IPS DF 6.9 (cell line): Measurements from ENCODE around the gene ALKBH1.

Source experiments
- DNase-seq: peaks from one replicate; pipeline ENCODE4 v3.0.0-alpha.2; 2013; ENCODE audit warnings: low read depth, low spot score
- H3K27ac ChIP-seq: one replicate; pipeline ENCODE4 v1.5.1; 2013; ENCODE audit warnings: low read length, control low read depth
- H3K27me3 ChIP-seq: 2 replicates; pipeline ENCODE4 v1.6.1; 2013; ENCODE audit warnings: mild to moderate bottlenecking, low read length; ENCODE audit not compliant: control insufficient read depth, insufficient read depth
- H3K36me3 ChIP-seq: 2 replicates; pipeline ENCODE4 v1.6.1; 2013; ENCODE audit warnings: low read length; ENCODE audit not compliant: control insufficient read depth, insufficient read depth
- H3K4me1 ChIP-seq: 2 replicates; pipeline ENCODE4 v1.6.1; 2013; ENCODE audit warnings: low read length; ENCODE audit not compliant: control insufficient read depth, insufficient read depth
- H3K4me3 ChIP-seq: 2 replicates; pipeline ENCODE4 v1.5.1; 2013; ENCODE audit warnings: mild to moderate bottlenecking, low read length
- H3K9me3 ChIP-seq: 2 replicates; pipeline ENCODE4 v1.6.1; 2013; ENCODE audit warnings: low read length, inconsistent platforms; ENCODE audit not compliant: control insufficient read depth, insufficient read depth
- WGBS: extraction: QIAGEN DNeasy Blood & Tissue Kit; methylation state at CpG from one replicate; pipeline ENCODE4 v1.1.7; 2013; ENCODE audit warnings: mixed read lengths, missing lambda C conversion rate; ENCODE audit not compliant: insufficient read length, insufficient coverage; 5-methylcytosine and 5-hydroxymethylcytosine counted together

ALKBH1 gene

DNA sequence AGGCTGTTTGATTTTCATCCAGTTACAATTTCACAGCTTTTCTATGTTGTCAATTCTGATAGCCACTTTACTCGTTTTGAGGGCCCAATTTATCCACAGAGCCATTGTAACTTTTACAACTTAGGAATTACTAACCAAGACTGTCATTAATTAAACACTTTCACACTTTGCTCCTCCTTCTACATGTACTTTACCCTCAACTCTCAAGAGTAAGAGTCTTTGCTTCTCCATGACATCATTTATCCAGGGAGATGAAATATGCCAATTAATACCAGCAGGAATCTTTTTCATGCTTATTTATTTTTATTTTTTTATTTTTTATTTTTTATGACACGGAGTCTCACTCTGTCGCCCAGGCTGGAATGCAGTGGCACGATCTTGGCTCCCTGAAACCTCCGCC lies 13.6 kb upstream of the ALKBH1 start:
- WGBS: no CpG with 5 or more reads among the region's 5 CpGs
- no peak for DNase-seq
- H3K27ac ChIP-seq: no peak overlapping the region
- H3K9me3 ChIP-seq: no peaks in the 10 kb centered on the region
- peaks cover 15% of the 10 kb centered on the region; the same call in 1 of the 2 replicates for H3K36me3 ChIP-seq
- H3K4me1 ChIP-seq: no peaks in the 10 kb centered on the region
- no peaks in the 10 kb centered on the region for H3K27me3 ChIP-seq
- no peak overlapping the region for H3K4me3 ChIP-seq

DNA sequence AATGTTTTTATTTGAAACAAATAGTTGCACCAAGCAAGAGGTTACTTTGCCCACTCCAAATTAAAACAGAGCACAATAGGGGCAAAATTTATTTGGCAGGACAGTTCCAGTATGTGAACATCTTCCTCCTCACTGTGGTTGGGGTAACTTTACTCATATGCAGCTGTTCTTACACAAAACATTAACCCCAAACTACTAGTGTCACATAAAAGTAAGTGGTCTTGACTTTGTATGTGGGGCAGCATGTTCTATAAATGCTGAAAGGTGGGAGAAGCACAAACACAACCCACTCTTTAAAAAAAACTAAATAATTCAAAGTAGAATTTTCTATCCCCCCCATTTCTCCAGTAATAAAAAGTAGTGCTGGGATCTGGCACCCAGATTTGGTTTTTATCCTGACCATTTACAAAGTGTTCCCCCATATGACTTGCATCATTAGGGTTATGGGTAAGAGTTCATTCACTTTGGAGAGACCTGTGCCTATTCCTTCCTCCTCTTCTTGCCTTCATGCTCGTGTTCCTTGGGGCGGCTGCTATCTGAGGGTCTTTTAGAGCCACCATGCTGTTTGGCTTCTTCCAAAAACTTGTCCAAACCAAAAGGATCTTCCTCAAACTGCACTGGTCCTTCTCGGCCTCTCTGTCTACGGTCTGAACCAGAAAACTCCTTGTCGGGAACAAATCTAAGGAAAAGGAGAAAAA lies 9.9 kb upstream of the ALKBH1 start:
- H3K27ac ChIP-seq: no peak overlapping the region
- no peaks in the 10 kb centered on the region for H3K27me3 ChIP-seq
- H3K4me3 ChIP-seq: no peak overlapping the region
- WGBS: no CpG with 5 or more reads among the region's 5 CpGs
- H3K4me1 ChIP-seq: no peaks in the 10 kb centered on the region
- no peaks in the 10 kb centered on the region for H3K9me3 ChIP-seq
- peaks cover 17% of the 10 kb centered on the region; the same call in 1 of the 2 replicates for H3K36me3 ChIP-seq
- DNase-seq: no peak

DNA sequence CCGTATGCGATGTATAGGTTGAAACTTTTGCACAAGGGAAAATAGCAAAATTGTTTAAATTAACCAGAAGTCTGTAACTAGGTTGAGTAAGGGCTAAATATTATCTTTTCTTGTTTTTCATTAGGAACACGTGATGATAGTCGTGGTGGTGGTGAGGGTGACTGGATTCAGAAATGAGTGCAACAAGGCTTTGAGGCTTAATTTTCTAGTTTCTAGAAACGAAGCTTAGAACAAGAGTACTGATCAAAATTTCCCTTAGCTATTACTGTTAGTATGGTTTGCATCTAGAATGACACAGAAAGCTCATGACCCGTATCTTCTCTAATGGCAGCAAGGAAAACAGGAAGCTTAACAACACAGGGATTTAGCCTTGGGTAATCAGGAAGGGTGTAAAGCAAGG lies 7.1 kb upstream of the ALKBH1 start:
- no peaks in the 10 kb centered on the region for H3K9me3 ChIP-seq
- no peak overlapping the region for H3K27ac ChIP-seq
- no peak overlapping the region for H3K4me3 ChIP-seq
- H3K27me3 ChIP-seq: no peaks in the 10 kb centered on the region
- peaks cover 31% of the 10 kb centered on the region; the same call in 1 of the 2 replicates for H3K36me3 ChIP-seq
- H3K4me1 ChIP-seq: no peaks in the 10 kb centered on the region
- no peak for DNase-seq
- no CpG with 5 or more reads among the region's 6 CpGs for WGBS

DNA sequence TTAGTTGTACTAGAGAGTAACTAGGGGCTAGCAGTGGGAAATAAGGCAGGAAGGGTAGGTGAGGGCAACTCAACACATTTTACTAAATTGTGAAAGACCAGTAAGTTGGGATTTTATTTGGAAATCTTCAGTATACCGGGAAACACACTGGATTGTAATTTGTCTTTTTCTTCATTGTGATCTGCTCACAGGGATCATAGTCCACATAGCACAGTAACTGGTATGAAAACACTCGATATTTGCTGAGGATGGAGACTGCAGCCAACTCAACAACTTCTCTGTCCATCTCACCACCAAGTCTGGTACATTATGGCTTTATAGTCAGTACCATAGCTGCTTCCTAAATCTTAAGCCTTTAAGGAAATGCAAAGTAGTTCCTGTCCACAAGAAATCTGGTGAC lies 2.5 kb upstream of the ALKBH1 start:
- WGBS: no CpG with 5 or more reads among the region's 2 CpGs
- Histone ChIP-seq H3K4me1 (no peaks in the 10 kb centered on the region), H3K27ac (no peak overlapping the region), H3K9me3 (no peaks in the 10 kb centered on the region), H3K36me3 (peaks cover 19% of the 10 kb centered on the region; the same call in 1 of the 2 replicates), H3K4me3 (no peak overlapping the region), H3K27me3 (no peaks in the 10 kb centered on the region)
- DNase-seq: no peak

DNA sequence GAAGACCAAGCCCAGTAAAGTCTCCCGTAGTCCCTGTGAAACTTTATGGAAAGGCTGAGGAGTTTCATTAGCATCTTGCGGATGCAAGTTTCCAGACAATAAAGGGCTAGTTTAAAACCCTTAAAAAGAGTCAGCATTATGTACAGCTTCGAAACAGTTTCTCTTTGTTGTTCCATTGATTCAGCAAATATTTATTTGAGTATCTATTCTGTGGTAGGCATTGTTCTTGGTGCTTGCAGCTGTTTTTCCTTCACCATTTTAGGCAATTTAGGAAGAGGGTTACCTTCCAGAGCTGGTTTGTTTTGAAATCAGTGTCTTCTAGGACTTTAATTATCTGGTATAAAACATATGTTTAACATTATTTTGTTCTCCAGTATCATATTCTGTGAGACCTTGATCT lies 1.6 kb upstream of the ALKBH1 start:
- Histone ChIP-seq H3K27ac (no peak overlapping the region), H3K36me3 (peaks cover 19% of the 10 kb centered on the region; the same call in 1 of the 2 replicates)
- WGBS: no CpG with 5 or more reads among the region's 3 CpGs

DNA sequence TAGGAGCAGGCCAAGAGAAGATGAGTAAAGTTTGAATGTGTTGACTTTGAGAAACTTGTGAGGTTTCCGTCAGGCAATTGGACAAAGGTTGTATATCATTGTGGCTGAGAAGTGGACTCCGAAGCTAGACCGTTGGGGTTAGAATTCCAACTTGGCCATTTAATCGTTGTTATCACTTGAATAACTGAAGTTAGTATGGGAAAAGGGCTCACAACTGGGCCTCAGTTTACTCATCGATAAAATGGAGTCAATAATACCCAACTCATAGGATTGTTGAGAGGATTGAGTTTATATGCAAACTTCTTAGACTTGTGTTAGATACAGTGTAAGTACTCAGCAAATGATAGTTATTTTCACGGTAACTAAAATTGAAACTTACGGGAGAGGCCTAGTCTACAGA lies 926 bp upstream of the ALKBH1 start:
- Histone ChIP-seq H3K36me3 (peaks cover 15% of the 10 kb centered on the region; the same call in 1 of the 2 replicates), H3K4me3 (peak overlapping the region; percentile 82; the same call in 1 of the 2 replicates), H3K4me1 (no peaks in the 10 kb centered on the region), H3K27me3 (no peaks in the 10 kb centered on the region), H3K27ac (no peak overlapping the region), H3K9me3 (no peaks in the 10 kb centered on the region)
- no CpG with 5 or more reads among the region's 7 CpGs for WGBS
- DNase-seq: no peak

More for the DNA sequence above, 1.6 kb upstream of the ALKBH1 start:
- Histone ChIP-seq H3K4me1 (no peaks in the 10 kb centered on the region), H3K9me3 (no peaks in the 10 kb centered on the region), H3K4me3 (peak overlapping the region; percentile 82; the same call in 1 of the 2 replicates), H3K27me3 (no peaks in the 10 kb centered on the region)
- DNase-seq: no peak

DNA sequence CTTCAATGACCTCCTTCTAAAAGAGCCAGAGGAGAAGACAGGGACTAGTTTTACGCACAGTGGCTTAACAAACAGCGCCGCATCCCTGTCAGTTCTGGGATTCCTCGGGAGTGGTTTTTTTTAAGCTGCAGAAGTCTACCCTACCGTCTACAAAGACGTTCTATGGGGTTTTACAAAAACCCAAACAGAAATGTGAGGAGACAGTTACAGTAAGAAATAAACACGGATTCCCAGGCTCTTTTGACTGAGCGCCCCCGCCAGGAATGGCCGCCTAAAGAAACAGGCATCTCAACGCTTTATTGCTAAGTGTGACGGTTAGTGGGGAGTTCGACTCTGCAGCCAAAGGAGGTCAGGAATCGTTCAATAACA lies 484 bp downstream of the ALKBH1 start:
- no peaks in the 10 kb centered on the region for H3K9me3 ChIP-seq
- no peak overlapping the region for H3K27ac ChIP-seq
- H3K4me3 ChIP-seq: peak overlapping the region; percentile 82
- WGBS: no CpG with 5 or more reads among the region's 14 CpGs
- no peaks in the 10 kb centered on the region for H3K4me1 ChIP-seq
- DNase-seq: no peak
- H3K27me3 ChIP-seq: no peaks in the 10 kb centered on the region
- H3K36me3 ChIP-seq: peaks cover 12% of the 10 kb centered on the region; the same call in 1 of the 2 replicates

DNA sequence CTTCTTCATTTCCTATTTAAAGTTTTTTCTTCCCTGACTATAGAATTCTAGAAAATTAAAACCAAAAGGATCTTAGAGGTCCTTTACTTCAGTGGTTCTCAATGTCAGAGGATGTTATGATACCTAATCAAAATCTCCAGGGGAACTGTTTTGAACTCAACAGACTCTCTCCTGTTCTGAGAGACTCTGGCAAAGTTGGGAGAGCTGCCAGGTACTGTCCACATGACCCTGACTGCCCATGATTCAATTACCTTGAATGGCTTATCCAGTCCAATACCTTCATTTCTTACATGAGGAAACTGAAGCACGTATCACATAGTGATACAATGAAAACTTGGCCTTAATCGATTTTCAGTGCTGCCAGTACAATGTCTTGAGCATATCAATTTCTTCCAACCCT lies 16.6 kb downstream of the ALKBH1 start:
- WGBS: no CpG with 5 or more reads among the region's 2 CpGs
- H3K4me3 ChIP-seq: no peak overlapping the region
- no peaks in the 10 kb centered on the region for H3K27me3 ChIP-seq
- DNase-seq: no peak
- no peaks in the 10 kb centered on the region for H3K9me3 ChIP-seq
- no peaks in the 10 kb centered on the region; the same call in 1 of the 2 replicates for H3K36me3 ChIP-seq
- H3K27ac ChIP-seq: no peak overlapping the region
- 0 out of 2 replicates have a peak, but pooled peaks cover 2% of the 10 kb centered on the region for H3K4me1 ChIP-seq

DNA sequence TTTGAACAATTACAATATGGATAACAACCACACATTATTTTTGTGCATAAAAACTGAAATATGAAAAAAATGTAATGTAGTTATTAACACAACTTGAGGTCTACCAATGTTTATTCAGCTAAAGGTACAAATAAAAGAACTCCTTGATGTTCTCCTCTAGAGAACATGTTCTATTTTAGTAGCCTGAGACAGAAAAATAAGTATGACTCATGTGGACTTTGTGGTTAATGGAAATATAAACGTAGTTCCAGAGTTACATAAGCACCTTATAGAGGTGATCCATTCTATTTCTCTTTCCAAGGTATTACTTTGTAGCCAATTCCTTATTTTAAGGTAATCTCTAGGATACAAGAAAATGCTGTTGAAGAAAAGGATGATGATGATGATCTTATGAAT lies 25.7 kb downstream of the ALKBH1 start:
- no CpG with 5 or more reads among the region's 1 CpG for WGBS
- no peaks in the 10 kb centered on the region for H3K9me3 ChIP-seq
- no peak overlapping the region for H3K4me3 ChIP-seq
- no peak for DNase-seq
- no peaks in the 10 kb centered on the region for H3K27me3 ChIP-seq
- 0 out of 2 replicates have a peak, but pooled peaks cover 3% of the 10 kb centered on the region for H3K36me3 ChIP-seq
- H3K27ac ChIP-seq: no peak overlapping the region
- no peaks in the 10 kb centered on the region for H3K4me1 ChIP-seq

DNA sequence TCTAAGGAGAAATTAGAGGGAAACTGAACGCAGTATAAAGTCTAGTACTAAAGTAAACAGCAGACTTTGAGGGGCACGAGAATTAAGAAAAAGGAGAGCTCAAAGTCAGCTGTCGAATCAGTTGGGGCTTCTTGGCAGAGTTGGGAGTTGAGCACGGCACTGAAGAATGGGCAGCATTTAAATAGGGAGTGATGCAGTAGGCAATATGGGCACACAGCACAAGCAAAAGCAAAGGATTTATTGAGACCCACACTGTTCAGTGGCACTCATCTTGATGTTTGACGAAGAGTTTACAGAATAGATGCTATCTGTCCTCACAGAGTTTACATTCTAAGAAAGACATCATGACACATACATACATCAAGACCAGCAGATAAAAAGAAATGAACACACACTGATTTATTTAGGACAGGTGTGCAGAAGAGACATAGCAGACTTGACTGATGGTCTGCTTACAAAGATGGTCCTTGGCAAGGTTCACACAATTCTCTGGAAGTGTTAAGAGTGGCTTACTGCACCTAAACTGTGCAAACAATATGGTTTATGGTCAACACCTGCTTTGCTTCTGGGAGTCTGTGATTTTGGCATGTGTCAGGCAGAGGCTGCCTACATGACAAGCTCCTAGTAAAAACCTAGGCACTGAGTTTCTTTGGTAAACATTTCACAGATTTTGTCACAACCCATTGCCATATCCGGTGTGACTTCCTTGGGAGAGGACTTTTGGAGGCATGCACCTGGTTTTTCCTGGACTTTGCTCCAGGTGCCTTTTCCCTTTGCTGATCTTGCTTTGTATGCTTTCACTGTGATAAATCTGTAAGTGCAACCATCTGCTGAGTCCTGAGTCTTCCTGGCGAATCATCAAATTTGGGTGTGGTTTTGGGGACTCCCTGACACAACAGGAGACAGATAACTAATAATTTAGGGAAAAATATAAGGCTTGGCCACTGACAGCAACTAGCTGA lies 26.3 kb downstream of the ALKBH1 start:
- no peaks in the 10 kb centered on the region for H3K27me3 ChIP-seq
- no CpG with 5 or more reads among the region's 7 CpGs for WGBS
- H3K4me3 ChIP-seq: no peak overlapping the region
- DNase-seq: no peak
- 0 out of 2 replicates have a peak, but pooled peaks cover 3% of the 10 kb centered on the region for H3K36me3 ChIP-seq
- no peaks in the 10 kb centered on the region for H3K4me1 ChIP-seq
- H3K27ac ChIP-seq: no peak overlapping the region
- H3K9me3 ChIP-seq: no peaks in the 10 kb centered on the region
